NCI-H1694 treated with DMSO at 0.1 percent for 48 hours (cell line): Measurements from ENCODE around the gene DDR1.
"Not testable (repeated sequence)": the region's sequence is repeated elsewhere in the genome, so short reads cannot be mapped to it uniquely, and the experiment has no call there.

ENCODE experiments used
- DNase-seq: peaks from one replicate; lab custom pipeline; 2025; lab: John Stamatoyannopoulos, UW

The DDR1 gene

DNA sequence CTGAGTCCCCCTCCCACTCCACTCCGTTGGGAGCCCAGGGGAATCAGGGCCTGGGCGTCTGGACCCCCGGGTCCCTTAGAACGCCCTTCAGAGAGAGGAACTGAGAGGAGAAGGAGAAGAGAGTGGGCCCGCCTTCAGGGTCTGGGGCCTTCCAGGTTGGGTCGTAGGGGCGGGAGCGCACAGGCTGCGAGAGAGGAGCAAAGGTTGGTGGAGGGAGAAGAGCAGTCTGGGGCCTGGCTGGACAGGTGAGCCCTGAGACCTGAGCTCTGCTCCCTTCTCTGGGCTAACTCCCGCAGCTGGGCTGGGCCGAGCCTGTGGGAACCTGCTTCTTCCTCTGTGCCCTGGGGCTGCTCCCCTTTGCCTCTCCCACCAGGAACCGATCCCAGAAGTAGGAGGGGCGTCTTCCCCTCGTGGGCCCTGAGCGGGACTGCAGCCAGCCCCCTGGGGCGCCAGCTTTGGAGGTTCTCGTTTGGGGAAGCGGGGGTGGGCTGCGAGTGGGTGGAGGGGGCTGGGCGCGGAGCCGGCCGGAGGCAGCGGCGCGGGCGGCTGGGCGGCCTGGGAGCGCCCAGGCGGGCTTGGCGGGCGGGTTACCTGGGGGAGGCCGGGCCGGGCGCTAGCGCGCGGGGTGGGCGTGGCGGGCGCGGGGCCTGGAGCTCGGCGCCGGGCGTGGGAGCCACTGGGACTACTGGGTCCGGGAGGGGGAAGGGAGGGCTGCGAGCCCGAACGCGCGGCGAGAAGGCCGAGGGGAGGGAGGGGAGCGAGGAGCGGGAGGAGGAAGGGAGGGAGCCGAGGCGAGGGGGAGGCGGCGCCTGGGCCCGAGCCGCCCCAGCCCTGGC lies at the start of gene DDR1:
DDR1 (plus strand) TSS at position 835 of the 836 bp plus-strand sequence. CDS start 4,211 bp downstream, outside the sequence.
- peak; percentile 20 for DNase-seq

DNA sequence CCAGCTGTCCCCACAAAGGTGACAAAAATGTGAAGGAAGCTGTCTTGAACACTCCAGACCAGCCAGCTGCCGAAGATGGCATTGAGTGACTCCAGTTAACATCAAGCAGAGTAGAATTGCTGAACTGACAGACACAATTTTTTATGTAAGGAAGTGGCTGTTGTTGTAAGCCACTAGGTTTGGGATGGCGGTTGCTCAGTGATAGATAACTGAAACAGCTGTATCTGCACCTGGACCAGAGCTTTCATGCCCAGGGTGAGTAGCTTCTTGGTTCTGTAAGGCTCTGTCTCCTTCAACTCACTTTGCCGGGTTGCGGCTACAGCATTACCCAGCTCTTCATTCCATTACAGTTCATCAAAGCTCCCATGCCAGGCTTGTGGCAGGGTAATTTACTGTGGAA lies 49.7 kb upstream of the DDR1 start:
- DNase-seq, result no peak

DNA sequence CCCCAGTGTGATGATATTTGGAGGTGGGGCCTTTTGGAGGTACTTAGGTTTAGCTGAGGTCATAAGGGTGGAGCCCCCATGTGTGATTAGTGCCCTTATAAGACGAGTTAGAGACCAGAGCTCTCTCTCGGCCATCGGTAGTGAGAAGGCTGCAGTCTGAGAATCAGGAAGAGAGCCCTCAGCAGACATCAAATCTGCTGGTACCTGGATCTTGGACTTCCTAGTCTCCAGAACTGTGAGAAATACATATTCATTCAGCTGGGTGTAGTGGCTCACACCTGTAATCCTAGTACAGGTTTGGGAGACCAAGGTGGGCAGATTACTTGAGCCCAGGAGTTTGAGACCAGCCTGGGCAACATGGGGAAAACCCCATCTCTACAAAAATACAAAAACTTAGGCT lies 48.7 kb upstream of the DDR1 start:
- DNase-seq, result no peak

DNA sequence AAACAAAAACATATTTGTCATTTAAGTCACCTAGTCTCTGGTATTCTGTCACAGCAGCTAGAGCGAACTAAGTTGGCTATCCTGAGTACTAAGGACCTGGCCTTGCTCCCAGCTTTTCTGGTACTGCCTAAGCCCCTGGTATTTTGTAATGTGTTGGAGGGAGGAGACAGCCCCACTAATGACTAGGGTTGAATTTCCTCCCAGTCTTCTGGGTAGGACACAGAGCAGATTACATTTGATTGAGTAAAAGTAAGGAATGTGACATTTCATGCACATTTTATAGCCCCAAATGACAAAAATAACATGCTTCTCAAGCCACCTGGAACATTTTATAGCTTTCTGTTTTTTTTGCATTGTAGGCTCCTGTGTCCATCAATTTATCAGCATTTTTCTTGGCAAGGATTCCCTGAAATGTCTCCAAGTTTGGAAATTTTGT lies 47.9 kb upstream of the DDR1 start:
- no peak for DNase-seq

DNA sequence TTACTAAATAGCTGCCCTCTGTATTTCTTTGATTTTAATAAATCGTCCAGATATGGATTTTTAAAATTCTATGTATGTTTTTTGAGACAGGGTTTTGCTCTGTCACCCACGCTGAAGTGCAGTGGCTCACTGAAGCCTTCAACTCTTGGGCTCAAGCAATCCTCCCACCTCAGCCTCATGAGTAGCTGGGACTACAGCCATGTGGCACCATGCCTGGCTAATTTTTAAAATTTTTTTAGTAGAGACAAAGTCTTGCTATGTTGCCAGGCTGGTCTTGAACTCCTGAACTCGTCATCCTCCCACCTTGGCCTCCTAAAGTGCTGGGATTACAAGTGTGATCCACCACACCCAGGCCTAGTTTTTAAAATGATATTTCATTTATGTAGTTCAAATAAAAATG lies 47.4 kb upstream of the DDR1 start:
- DNase-seq, result no peak

DNA sequence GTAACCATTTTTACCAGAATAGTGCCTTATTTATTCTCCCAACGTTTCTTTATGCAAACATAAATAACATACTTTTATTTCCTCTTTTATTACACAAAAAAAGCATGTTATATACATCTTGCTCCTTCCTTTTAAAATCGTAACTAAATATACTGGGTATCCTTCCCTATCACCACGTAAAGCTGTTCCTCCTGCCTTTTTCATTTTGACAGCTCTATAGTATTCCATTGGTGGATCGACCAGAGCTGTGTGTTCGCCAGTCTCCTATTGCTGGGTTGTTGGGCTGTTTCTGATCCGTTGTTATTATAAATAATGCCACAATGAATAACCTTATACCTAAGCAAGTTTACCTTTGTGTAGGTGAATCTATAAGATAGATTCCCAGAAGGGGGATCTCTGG lies 46.9 kb upstream of the DDR1 start:
- no peak for DNase-seq

DNA sequence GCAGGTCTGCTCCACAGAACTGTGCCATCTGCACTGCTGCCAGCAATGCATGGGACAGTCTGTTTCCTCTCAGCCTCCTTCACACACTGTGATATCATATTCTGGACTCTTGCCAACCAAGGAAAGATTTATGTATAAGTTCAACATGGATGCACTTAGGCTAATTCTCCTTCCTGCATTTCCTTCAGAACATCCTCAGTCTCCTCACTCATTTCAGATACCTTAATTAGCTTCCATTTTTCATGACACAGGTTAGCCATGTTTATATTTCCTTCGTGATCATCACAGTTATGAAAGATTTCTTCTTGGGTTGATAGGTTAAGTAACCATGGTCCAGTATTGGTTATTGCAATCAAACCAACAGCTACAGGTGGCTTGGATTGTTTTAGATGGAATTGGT lies 46.4 kb upstream of the DDR1 start:
- DNase-seq, result peak; percentile 8

DNA sequence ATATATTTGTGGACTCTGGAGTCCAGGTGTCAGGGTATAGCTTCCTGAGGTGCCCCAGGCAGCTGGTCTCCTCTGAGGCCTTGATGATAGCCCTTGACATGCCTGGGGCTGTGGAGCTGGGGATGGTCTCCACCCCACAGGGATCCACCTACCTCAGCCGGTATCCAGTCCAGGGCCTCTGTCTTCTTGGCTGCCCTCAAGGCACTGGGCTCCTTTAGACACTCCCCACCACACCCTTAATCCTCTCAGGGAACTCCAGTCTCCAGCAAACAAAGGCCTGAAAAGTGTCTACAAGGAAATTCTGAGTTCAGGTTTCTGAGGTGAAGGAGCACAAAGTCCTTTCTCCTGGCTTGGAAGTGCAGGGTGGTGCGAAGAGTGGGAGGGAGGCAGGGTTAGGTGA lies 44.6 kb upstream of the DDR1 start:
- no peak for DNase-seq

DNA sequence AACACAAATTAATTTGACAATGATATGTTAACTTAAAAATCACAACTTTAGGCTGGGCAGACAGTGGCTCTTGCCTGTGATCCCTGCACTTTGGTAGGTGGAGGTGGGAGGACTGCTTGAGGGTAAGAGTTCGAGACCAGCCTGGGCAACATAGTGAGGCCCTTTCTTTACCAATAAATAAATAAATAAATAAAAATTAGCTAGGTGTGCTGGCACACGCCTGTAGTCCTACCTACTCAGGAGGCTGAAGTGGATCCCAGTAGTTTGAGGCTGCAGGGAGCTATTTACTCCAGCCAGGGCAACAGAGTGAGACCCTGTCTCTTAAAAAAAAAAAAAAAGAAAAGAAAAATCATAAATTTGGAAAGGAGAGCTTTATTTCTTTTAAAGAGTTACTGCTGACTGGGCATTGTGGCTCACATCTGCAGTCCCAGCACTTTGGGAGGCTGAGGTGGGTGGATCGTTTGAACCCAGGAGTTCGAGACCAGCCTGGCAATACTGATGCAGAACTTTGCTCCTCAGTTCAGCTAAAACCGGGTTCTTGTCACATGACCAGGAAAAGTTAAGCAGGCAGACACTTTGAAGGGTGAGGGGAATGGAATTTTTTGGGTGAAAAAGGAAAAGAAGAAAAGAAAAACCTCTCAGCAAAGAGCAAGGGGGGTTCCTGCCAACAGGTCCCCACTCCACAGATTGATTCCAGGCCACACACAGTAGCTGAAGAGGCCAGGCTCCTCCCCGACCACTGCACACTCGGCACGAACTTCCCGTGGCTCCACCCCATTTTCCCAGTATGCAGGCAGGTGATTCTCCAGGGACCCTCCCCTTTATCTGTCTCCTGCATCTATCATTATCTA lies 44.0 kb upstream of the DDR1 start:
- no peak for DNase-seq

DNA sequence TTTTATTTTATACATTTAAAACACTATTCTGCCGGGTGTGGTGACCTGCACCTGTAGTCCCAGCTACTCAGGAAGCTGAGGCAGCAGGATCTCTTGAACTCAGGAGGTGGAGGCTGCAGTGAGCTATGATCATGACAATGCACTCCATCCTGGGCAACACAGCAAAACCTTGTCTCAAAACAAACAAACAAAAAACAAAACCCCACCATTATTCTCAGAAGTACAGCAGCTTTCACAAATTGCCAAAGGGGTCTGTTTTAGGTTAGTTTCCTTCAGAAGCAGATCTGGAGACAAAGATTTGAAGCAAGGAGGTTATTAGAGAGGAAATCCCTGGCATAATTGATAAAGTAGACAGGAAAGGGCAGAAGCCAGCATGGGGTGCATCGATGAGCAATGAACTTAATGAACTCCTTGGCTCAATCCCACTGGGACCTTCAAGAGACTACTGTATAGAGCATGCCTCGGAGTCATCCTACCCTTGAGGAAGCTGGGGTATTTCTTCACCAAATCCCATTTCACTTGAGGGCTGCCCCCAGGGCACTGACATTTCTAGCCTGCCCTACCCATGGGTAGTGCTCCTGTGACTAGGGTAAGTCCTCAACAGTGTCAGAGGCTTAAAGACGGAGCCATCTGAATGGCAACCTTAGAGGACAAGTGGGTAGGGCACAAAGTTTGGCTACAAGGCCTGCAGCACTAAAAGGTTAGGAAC lies 43.2 kb upstream of the DDR1 start:
- DNase-seq, result no peak

DNA sequence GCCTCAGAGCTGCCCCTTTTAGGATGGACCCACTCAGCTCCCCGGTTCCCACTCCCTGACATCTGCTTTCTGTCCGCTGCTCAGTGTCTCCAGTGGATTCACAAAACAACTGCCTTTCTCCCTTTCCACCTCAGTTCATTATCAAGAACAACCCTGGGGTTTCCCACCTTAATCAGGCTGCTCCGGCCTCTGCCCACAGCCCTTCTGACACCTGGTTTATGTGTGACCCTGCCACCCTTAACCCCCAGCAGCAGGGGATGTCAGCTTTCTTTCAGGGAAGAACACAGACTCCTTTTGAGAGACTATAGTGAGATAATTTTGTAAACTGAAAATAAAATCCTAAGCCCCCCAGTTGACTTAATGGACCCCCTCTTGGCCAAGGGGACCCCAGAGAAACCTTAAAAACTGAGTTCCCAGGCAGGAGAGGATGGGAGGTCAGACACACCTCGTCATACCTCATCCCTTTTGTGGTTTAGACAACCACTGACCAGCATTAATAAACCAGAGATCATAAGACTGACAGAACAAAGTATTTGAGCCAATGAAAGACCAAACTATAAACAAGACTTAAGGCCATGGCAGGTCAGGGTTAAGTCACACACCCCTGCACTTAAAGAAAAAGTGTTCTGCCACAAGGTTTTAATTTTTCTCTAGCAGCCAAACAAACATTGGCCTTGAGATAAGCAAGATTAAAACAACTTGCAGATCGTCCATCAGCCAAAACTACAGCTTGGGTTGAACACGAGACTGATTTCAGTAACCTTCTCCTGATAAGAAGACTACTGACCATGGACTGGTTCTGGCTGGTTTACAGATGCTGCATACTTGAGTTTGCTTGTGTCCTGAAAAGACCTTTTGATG lies 42.4 kb upstream of the DDR1 start:
- no peak for DNase-seq

DNA sequence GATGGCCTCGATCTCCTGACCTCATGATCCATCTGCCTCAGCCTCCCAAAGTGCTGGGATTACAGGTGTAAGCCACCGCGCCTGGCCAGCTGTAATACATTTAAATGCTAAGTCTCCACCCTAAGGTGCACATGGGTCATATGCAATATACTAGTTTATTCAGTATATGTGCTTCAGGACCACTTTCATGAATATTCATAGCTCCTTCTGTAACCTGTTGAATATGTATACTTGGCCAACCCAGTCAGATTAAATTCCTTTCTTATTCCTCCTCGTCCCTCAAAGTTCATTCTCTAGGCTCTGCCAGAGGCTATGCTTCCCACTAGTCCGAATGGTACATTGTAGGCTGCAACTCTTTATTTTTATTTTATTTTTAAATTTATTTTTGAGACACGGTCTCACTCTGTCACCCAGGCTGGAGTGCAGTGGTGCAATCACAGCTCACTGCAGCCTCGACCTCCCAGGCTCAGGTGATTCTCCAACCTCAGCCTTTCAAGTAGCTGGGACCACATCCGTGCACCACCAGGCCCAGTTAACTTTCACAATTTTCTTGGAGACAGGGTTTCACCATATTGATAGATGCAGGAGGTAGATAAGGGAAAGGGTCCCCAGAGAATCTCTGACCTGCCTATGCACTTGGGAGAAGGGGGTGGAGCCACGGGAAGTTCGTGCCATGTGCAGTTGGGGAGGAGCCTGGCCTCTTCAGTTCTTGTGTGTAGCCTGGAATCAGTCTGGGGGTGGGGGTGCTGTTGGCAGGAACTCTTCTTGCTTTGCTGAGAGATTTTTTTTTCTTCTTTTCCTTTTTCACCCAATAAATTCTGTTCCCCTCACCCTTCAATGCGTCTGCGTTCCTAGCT lies 41.3 kb upstream of the DDR1 start:
- no peak for DNase-seq

DNA sequence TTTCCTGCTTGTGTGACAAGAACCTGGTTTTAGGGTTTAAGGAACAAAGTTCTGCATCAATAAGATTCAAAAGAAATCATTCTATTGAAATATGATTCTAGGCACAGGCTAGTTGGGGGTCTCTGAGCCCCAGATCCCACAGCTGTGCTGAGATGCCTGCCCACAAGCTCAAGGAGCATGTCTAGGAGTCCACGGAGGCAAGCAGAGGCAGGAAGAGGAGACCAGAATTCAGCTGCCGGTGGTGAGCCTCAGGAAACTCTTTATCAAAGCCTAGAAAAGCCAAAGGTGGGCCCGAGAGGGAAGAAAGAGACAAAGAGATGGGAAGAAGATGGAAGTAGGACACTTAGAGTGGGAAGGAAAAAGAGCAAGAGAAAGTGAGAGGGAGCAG lies 40.7 kb upstream of the DDR1 start:
- no peak for DNase-seq

DNA sequence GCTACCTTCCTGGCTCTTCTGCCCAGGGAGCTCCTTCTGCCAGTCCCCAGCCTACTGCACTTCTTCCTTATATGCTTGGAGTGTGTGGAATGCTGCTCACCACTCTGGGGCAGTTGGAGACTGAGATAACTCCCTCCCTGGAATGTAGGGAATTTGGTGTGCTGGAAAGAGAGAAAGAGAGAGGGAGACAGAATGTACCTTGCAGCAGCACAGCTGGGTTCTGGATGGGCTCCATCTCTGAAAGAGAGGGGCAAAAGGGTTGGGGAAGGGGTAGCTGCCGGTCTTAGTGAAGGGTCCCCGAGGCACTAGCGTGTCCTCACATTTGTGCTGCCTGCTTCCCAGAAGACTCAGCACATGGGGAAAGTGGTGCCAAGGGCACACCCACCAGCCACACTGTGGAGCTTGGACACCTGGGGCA lies 40.2 kb upstream of the DDR1 start:
- DNase-seq, result no peak

DNA sequence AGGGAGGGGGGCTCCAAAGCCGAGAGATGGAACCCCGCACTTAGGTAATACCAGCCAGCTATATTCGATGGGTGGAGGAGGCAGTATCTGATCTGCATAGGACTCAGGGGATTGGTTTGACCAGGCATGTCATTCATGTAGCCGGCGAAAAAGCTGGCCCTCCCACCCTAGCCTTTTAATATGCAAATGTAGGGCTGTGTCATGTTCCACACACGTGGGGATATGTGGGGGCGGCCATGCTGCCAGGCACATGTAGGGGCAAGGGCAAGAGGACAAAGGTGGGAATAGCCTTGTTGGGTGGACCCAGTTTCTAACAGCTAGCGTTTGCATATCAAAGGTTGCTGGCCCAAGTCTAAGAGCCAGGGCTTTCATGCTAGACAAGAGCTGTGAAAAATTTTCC lies 39.1 kb upstream of the DDR1 start:
- DNase-seq, result no peak

DNA sequence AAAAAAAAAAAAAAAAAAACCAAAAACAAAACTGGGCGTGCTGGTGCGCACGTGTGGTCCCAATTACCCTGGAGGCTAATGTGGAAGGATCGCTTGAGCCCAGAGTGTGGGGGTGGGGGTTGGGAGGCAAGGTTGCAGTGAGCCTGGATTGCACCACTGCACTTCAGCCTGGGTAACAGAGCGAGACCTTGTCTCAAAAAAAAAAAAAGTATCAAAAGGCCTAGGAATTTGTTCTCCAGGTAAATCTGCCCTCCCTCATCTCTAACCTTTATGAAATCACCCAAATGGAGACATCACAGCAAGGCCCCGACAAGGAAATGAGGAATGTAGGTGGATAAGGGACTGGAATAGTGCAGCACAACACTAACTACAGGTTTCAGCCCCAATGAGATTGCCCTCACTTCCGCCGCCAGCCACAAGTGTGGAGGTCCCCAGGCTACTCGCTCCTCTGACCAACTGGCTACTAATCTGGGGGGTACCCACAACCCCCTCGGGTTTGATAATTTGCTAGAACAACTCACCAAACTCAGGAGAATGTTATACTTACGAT lies 36.8 kb upstream of the DDR1 start:
- no peak for DNase-seq

DNA sequence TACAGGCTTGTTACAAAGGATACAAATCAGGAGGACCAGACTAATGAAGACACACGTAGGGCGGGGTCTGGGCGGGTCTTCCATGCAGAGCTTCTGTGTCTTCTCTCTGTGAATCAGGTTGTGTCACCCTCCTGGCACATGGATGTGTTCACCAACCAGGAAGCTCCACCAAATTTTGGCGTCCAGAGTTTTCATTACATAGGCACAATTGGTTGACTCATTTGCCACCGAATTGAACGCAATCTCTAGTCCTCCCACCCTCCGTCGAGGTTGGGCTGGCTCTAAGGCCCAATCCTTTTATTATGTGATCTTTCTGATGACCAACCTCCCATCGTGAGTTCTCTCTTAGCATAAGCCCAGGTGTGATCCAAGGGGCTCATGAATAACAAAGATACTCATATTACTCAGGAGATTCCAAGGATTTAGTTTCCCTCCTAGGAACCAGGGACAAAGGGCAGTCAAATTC lies 36.3 kb upstream of the DDR1 start:
- no peak for DNase-seq

DNA sequence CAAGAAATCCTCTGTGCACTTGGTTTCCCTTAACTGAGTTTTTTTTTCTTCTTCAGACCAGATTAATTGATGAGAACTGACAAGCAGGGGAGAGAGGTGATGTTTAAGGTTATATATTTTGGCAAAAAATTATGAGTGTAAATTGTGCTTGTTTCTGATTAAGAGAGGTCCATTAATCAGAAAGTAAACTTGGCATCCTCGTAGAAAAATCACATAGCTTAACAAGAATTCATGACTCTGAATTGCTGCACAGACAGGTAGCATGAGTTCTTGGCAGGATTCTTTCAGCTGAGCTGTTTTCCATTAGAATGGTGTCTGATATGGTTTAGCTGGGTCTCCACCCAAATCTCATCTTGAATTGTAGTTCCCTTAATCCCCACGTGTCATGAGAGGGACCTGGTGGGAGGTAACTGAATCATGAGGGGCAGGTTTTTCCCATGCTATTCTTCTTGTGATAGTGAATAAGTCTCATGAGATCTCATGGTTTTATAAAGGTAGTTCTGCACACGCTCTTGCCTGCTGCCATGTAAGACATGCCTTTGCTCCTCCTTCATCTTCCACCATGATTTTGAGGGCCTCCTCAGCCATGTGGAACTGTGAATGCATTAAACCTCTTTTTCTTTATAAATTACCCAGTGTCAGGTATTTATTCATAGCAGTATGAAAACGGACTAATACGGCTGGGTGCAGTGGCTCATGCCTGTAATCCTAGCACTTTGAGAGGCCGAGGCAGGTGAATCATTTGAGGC lies 34.2 kb upstream of the DDR1 start:
- no peak for DNase-seq

DNA sequence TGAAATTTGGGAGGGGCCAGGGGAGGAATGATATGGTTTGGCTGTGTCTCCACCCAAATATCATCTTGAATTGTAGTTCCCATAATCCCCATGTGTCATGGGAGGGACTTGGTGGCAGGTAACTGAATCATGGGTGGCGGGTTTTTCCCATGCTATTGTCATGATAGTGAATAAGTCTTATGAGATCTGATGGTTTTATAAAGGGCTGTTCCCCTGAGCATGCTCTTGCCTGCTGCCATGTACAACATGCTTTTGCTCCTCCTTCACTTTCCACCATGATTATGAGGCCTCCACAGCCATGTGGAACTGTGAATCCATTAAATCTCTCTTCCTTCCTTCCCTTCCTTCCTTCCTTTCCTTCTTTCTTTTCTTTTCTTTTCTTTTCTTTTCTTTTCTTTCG lies 31.9 kb upstream of the DDR1 start:
- not testable (repeated sequence) for DNase-seq
